Brain microvascular endothelial cell (primary cell): ENCODE measurements around the gene GTF3C1.
"Not testable (repeated sequence)": the region's sequence is repeated elsewhere in the genome, so short reads cannot be mapped to it uniquely, and the experiment has no call there.

Source experiments
- DNase-seq: peaks from one replicate; pipeline ENCODE4 v3.0.0-alpha.2; 2020
- H3K27ac ChIP-seq: fragments of 250-450 bp; sonication (Bioruptor Pico); 2 replicates; pipeline ENCODE4 v1.5.1; 2020; ENCODE audit warnings: mild to moderate bottlenecking, moderate library complexity
- H3K27me3 ChIP-seq: fragments of 250-450 bp; sonication (Bioruptor Pico); replicated peaks from 2 replicates; pipeline ENCODE4 v1.5.1; 2020; ENCODE audit warnings: mild to moderate bottlenecking
- H3K36me3 ChIP-seq: fragments of 250-450 bp; sonication (Bioruptor Pico); replicated peaks from 2 replicates; pipeline ENCODE4 v1.5.1; 2020; ENCODE audit warnings: mild to moderate bottlenecking
- H3K4me3 ChIP-seq: 2 replicates; pipeline ENCODE4 v1.5.1; 2011; ENCODE audit warnings: low read depth, mild to moderate bottlenecking, control low read depth, low read length, moderate library complexity
- in situ Hi-C: cut with HindIII; loops from 2 replicates; pipeline ENCODE4 v1.10.0; 2017; ENCODE audit warnings: low sequenced_read_pairs, low pct_ligation_motif_present
- TF ChIP-seq, protein P1 (sequence below): IDR thresholded peaks from 2 replicates; pipeline ENCODE4 v1.5.1; 2011; ENCODE audit warnings: low read depth, mild to moderate bottlenecking, moderate library complexity, low read length, control low read depth, inconsistent platforms; ENCODE audit errors: missing control alignments

The GTF3C1 gene

DNA sequence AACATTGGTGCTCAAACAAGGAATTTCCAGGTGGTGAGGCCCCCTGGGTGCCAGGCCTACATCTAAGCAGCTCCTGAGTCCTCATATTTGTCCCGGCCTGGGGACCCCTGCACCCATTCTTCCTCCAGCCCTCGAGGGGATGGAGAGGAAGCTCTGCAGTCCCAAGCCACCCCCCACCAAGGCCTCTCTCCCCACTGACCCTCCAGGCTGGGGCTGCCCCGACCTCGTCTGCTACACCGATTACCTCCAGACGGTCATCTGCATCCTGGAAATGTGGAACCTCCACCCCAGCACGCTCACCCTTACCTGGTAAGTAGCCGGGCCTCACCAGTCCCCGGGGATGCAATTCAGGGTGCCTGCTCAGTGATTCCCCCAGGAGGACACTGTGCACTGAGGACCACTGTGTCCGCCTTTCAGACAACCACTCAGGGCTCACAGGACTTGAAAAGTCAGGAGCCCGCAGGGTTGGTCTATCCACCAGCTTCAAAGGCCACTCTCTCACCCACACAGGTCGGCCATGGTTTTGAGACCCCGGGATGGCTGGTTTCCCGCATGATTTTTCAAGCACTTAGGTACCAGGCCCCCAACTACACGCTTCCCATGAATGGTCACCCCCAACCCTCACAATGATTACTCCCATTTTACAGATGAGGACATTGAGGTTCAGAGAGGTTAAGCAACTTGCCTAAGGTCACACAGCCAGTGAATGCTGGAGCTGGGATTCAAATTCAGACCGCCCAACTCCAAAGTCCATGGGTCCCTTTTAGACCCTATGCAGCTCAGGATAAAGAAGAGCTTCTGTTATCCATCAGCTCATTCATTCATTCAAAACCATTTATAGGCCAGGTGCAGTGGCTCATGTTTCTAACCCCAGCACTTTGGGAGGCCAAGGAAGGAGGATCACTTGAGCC lies 115.3 kb downstream of the GTF3C1 start:
- H3K36me3 ChIP-seq, result no peaks in the 10 kb centered on the region
- no peak for DNase-seq
- in situ Hi-C loops, result no loop called here
- H3K4me3 ChIP-seq, result no peak overlapping the region
- no peak overlapping the region for H3K27ac ChIP-seq
- TF ChIP-seq, protein P1, sequence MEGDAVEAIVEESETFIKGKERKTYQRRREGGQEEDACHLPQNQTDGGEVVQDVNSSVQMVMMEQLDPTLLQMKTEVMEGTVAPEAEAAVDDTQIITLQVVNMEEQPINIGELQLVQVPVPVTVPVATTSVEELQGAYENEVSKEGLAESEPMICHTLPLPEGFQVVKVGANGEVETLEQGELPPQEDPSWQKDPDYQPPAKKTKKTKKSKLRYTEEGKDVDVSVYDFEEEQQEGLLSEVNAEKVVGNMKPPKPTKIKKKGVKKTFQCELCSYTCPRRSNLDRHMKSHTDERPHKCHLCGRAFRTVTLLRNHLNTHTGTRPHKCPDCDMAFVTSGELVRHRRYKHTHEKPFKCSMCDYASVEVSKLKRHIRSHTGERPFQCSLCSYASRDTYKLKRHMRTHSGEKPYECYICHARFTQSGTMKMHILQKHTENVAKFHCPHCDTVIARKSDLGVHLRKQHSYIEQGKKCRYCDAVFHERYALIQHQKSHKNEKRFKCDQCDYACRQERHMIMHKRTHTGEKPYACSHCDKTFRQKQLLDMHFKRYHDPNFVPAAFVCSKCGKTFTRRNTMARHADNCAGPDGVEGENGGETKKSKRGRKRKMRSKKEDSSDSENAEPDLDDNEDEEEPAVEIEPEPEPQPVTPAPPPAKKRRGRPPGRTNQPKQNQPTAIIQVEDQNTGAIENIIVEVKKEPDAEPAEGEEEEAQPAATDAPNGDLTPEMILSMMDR, result no peak
- H3K27me3 ChIP-seq, result no peaks in the 10 kb centered on the region

DNA sequence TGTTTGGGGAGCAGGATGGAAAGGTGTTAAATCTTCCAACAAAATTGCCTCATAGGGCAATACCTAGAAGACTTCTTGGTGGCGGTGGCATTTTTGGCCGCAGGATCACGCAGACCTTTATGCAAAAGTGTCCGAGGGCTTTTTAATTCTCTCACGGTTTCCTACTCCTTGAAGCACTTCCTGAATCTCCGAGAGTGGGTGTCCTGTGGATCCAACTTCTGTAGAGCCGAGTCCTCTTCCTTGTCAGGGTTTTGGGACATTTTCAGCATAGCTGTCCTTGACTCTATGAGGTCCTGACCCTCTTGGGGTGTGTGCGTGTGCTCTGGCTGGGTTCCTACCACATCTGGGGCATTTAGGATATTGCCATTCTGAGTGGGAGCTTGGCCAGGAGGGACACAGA lies 116.1 kb downstream of the GTF3C1 start:
- H3K36me3 ChIP-seq, result no peaks in the 10 kb centered on the region

DNA sequence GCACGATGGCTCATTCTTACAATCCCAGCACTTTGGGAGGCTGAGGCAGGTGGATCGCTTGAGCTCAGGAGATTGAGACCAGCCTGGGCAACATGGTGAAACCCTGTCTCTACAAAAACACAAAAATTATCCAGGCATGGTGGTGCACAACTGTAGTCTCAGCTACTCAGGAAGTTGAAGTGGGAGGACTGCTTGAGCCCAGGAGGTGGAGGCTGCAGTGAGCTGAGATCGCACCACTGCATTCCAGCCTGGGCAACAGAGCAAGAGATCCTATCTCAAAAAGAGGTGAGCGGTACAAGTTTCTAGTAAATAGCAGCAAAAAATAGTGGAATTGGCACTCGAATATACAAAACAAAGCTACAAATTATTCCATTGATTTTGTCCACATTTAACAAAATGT lies 116.5 kb downstream of the GTF3C1 start:
- H3K27ac ChIP-seq, in situ Hi-C loops, H3K36me3 ChIP-seq: not testable (repeated sequence)

More for the DNA sequence above, 116.1 kb downstream of the GTF3C1 start:
- TF ChIP-seq, protein P1, result no peak
- Histone ChIP-seq H3K27ac (no peak overlapping the region), H3K27me3 (no peaks in the 10 kb centered on the region), H3K4me3 (no peak overlapping the region)
- in situ Hi-C loops, result no loop called here
- no peak for DNase-seq

DNA sequence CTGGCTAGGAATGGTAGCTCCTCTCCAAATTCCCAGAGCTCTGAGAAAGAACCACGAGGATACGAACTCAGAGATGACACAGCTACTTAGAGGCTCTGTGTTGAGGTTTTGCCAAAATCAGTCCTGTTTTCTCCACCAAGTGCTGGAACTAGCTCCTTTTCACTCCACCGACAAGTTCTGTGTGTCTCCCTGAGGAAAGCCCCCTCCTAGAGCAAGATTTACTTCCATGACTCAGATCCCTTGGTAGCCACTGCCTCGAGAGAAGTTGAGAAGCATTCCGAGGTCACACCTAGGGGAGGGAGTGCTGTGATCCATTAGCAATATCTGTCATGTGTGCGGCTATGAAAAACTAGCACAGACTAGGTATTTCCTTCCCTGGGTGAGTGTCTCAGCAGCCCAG lies 117.2 kb downstream of the GTF3C1 start:
- Histone ChIP-seq H3K27me3 (no peaks in the 10 kb centered on the region), H3K27ac (no peak overlapping the region), H3K36me3 (no peaks in the 10 kb centered on the region), H3K4me3 (no peak overlapping the region)
- TF ChIP-seq, protein P1, result no peak
- in situ Hi-C loops, result no loop called here
- peak; percentile 56 for DNase-seq

More for the DNA sequence above, 116.5 kb downstream of the GTF3C1 start:
- H3K4me3 ChIP-seq, DNase-seq, H3K27me3 ChIP-seq: not testable (repeated sequence)

DNA sequence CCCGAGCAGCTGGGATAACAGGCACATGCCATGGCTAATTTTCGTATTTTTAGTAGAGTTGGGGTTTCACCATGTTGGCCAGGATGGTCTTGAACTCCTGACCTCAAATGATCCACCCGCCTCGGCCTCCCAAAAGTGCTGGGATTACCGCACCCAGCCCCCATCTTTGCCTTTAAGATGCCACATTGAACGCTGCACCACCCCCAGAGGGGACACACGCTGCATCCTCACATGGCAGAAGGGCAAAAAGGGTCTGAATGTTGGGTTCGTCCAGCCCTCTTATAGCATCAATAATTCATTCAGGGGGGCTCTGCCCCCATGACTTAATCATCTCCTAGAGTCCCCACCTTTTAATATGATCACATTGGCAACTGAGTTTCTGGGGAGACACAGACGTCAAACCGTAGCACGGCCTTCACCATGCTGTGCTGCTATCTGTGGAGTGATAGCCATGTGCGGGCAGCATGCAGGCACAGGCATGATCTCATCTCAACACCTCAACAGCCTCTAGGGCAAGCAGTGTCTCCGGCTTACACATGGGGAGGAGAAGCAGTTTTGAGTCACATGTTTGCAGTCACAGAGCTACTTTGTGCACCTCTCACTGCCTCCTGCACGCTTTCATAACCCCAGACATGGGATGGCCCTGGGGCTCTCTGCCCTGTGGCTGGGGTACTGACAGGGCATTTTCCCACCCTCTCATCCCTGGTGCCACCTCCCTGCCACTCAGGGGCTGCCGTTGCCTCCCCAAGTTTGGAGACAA lies 117.8 kb downstream of the GTF3C1 start:
- DNase-seq, result no peak
- in situ Hi-C loops, result no loop called here
- Histone ChIP-seq H3K4me3 (no peak overlapping the region), H3K27me3 (no peaks in the 10 kb centered on the region), H3K27ac (no peak overlapping the region), H3K36me3 (no peaks in the 10 kb centered on the region)
- TF ChIP-seq, protein P1, result no peak

DNA sequence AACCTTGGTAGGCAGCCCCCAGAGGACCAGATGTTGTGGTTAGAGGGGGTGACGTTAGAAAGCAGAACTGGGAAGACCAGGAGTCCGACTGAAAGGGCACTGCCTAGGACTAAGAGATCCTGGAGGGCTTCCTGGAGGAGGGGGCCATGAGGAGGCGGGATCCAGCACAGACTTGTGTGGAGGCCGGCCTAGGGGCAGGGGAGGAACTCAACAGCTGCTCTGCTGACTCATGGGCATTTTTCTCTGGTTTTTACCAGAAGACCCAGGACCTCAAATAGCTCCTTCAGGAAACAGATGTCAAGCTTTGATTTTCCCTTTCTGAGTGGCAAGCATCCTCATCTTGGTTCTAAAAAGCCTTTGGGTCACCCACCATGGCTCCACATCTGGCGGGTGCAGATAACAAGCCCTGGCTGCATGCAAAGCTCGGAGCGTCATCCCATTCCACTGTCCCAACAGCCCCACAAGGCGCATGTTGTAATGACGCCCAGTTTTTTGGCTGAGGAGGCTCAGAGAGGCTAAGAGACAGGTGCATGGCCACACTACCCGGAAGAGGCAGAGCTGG lies 118.7 kb downstream of the GTF3C1 start:
- in situ Hi-C loops, result no loop called here
- Histone ChIP-seq H3K36me3 (no peaks in the 10 kb centered on the region), H3K4me3 (no peak overlapping the region), H3K27ac (no peak overlapping the region), H3K27me3 (no peaks in the 10 kb centered on the region)
- no peak for DNase-seq
- TF ChIP-seq, protein P1, result no peak
